ENCODE data around the gene ACOXL. TPM values are rescaled to one million over a fixed set of nuclear protein-coding genes. Genes with fewer than 3 reads are reported as not detected.

The ACOXL gene
- total and polyA plus RNA-seq, 10 of the 15 experiments (the other 5 are each of a cell fraction or from before 2014, with no cell fraction given): 0.05 to 1.3 (median 0.71) TPM

DNA sequence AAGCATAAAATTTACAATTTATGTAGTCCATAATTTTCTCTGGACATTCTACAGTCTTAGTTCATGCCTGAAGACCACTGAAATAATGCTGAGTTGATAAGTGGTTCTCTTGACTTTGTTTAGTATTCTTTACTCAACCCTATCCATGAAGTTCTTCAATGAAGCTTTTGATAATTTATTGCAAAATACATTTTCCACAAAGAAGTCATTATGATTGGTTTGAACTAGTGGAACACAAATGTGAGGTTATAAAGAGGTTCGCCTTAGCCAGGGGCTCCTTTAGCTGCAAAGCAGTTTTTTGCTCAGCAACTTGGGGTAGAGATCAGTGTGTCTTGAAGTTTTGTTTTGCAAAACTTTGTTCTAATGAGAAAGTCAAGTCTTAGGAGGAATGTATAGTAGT, 394.2 kb downstream of the ACOXL start (continued):
- TF ChIP-seq RELB (IDR thresholded peaks at IDR 0.05; ENCODE audit: low read depth) (no peak), PAX8 (IDR thresholded peaks at IDR 0.05) (no peak), IRF4 (IDR thresholded peaks at IDR 0.05; ENCODE audit: low read depth, low read length) (no peak)

- H3K79me2 ChIP-seq (ENCODE audit: control insufficient read depth, insufficient read depth, low read length): peaks cover 4% of the 10 kb centered on the region
These were observed 395.0 kb downstream of the ACOXL start for GRCh38 chr2:111127351-111127750.

More at GRCh38 chr2:111127351-111127750, 395.0 kb downstream of the ACOXL start:
- H3K27me3 ChIP-seq (replicated peaks in 1 of 2; ENCODE audit: control insufficient read depth in 2 of 2, insufficient read depth in 2 of 2, low read length in 1 of 2): no peaks in the 10 kb centered on the region
- H3K27ac ChIP-seq (ENCODE audit: control insufficient read depth, insufficient read depth): no peak overlapping the region
- DNase-seq (ENCODE audit: low read depth, low spot score): no peak
- peaks cover 0 to 4% of the 10 kb centered on the region in 2 experiments; a peak in 2 of 4 replicates for H3K36me3 ChIP-seq (ENCODE audit: control insufficient read depth in 2 of 2, insufficient read depth in 2 of 2, low read length in 1 of 2)
- H3K4me1 ChIP-seq (ENCODE audit: control insufficient read depth, insufficient read depth, low read length): no peaks in the 10 kb centered on the region
- 89% methylated on average over 3 of the region's 4 CpGs for WGBS (ENCODE audit: insufficient coverage, insufficient replicate concordance, low lambda C conversion rate, missing lambda C conversion rate)
- H3K4me2 ChIP-seq (ENCODE audit: control insufficient read depth, insufficient read depth): no peak overlapping the region
- RAD21 ChIA-PET (ENCODE audit: unreplicated experiment): interaction anchor here (0.7 to 2.6 kb wide), 3 partner anchors 41 to 575 kb away, joined by 3 to 8 read pairs (median 5); no protein-coding TSS in a partner anchor
- no peak overlapping the region for H3K4me3 ChIP-seq
- no peak overlapping the region for H2AFZ ChIP-seq (ENCODE audit: control insufficient read depth, low read depth, low read length)
- H4K20me1 ChIP-seq (ENCODE audit: control insufficient read depth, insufficient read depth): no peaks in the 10 kb centered on the region; the same call in 1 of the 2 replicates
- no peaks in the 10 kb centered on the region for H3K9me3 ChIP-seq (replicated peaks; ENCODE audit: control insufficient read depth, insufficient read depth, low read length)
- POLR2A ChIA-PET: interaction anchor here (0.6 kb wide), 2 partner anchors 592 to 727 kb away, joined by 3 to 5 read pairs; no protein-coding TSS in a partner anchor
- TF ChIP-seq KAT2A (conservative IDR thresholded peaks at IDR 0.05; ENCODE audit: control insufficient read depth, low read depth, low read length) (no peak), CBFB (IDR thresholded peaks at IDR 0.05; ENCODE audit: low read depth) (no peak), RUNX3 (IDR thresholded peaks at IDR 0.05; ENCODE audit: low read length) (no peak), RAD51 (IDR thresholded peaks at IDR 0.05) (no peak), ZNF622 (IDR thresholded peaks at IDR 0.05) (no peak), HCFC1 (IDR thresholded peaks at IDR 0.05; ENCODE audit: low read length) (no peak), SPI1 (IDR thresholded peaks at IDR 0.05; ENCODE audit: borderline replicate concordance, insufficient read depth, low read depth, low read length) (no peak), EED (IDR thresholded peaks at IDR 0.05; ENCODE audit: low read depth) (no peak), ESRRA (IDR thresholded peaks at IDR 0.05; ENCODE audit: low read length) (no peak), NFIC (IDR thresholded peaks at IDR 0.05; ENCODE audit: low read depth, low read length) (no peak), PAX5 (IDR thresholded peaks at IDR 0.05; ENCODE audit: borderline replicate concordance, low read depth, low read length) (no peak), POLR2AphosphoS5 (IDR thresholded peaks at IDR 0.05; ENCODE audit: low read length) (no peak; the same call in 1 of the 2 replicates), SREBF1 (IDR thresholded peaks at IDR 0.05; ENCODE audit: low read length) (no peak), BRCA1 (IDR thresholded peaks at IDR 0.05; ENCODE audit: low read depth, low read length) (no peak), CHD2 (IDR thresholded peaks at IDR 0.05; ENCODE audit: borderline replicate concordance, low read depth, low read length) (no peak), FOS (IDR thresholded peaks at IDR 0.05; ENCODE audit: borderline replicate concordance, extremely low read depth, insufficient read length) (no peak)
- in situ Hi-C loops (cut with MboI) (no loop called here), intact Hi-C loops (cut with micrococcal nuclease; ENCODE audit: unreplicated experiment) (loop anchor here (10.0 kb wide), 1 partner anchor 327 kb away; no protein-coding TSS in a partner anchor)
- FAIRE-seq: no peak
- SMC1A ChIA-PET (ENCODE audit: uncharacterized antibody, unreplicated experiment): interaction anchor here (0.6 to 5.2 kb wide), 10 partner anchors 9 to 81 kb away, joined by 3 to 35 read pairs (median 10); no protein-coding TSS in a partner anchor
- CTCF ChIA-PET: interaction anchor here (1.8 kb wide), 1 partner anchor 23 kb away, joined by 4 read pairs; no protein-coding TSS in a partner anchor
- 0 out of 3 replicates have a peak, but pooled peaks have one; percentile 16 for ATAC-seq
- no TSS peak for BruUV-seq (replicated peaks)
- H3K9ac ChIP-seq (ENCODE audit: control insufficient read depth, insufficient read depth, low read length): no peak overlapping the region

All from GM12878 (cell line).